ENCODE results near the gene MREG.
"Not testable (repeated sequence)": the region's sequence is repeated elsewhere in the genome, so short reads cannot be mapped to it uniquely, and the experiment has no call there.

MREG gene

DNA sequence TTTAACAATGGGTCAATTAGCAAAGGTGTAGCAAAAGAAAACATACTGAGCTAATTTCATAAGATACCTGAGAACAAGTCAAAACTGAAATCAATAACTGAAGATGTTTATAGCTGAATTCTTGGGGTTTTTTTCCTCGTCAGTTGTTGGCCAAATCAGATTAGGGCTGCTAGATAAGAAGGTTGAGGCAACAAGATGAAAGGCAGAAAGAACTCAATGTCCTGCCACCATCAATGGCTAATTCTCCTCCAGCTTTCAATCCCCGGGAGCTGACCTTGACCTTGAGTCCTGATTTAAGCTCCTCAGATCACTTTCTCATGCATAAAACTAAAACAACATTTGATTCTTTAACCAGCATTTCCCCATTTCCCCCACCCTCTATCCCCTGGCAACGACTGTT, 61.8 kb downstream of the MREG start:
- no peak for DNase-seq

DNA sequence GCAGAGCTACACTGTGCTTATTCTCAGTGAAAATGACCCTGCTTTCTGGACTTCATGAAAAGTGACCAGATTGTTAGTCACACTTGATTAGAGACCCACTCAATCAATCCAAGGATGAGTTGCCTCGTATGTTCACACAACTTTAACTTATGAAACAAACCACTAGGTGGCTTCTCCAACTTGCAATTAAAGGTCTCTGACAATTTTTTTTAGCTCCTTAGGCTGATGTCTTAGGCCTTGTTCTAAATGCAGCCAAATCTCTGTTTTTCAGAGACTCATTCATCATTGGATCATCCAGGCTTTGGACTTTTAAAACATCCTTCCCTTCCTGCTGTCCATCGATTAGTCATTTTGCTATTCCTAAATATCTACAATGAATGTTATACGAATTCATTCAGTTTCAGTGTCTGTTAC, 63.4 kb downstream of the MREG start:
- peak; percentile 70 for DNase-seq

DNA sequence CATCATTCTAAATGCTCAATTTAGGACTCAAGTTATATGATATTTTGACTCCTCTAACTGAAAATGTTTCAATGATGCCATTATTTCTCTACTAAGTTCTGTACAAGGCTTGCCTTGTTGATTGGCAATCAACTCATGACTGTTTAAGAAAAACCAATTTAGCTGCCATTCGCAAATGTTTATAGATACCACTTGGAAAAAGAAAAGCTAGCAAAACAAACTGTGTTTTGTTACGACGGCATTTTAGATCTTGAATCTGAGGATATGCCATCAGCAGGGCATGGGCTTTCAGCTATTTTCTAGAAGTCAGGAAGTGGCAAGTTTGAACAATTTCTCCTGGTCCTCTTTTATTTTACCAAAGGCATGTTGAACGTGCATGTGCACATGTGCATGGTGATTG, 65.3 kb downstream of the MREG start:
- DNase-seq: no peak

DNA sequence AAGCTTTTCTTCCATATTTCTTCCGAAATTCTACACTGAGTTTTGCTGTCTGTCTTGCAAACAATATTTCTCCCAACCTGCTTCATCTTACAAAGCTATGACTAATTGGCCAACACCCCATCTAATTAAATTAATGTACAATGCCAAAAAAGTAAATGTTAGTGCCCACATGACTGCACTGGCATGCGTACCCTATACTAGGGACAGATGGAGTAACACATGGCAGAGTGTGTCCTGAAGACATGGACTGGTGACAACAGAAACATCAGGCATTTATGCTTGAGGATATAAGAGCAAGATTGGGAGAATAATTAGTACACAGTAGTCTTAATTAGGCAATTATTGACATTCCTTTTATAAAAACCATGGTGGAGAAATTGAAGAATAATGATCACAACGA, 66.8 kb downstream of the MREG start:
- DNase-seq: no peak

DNA sequence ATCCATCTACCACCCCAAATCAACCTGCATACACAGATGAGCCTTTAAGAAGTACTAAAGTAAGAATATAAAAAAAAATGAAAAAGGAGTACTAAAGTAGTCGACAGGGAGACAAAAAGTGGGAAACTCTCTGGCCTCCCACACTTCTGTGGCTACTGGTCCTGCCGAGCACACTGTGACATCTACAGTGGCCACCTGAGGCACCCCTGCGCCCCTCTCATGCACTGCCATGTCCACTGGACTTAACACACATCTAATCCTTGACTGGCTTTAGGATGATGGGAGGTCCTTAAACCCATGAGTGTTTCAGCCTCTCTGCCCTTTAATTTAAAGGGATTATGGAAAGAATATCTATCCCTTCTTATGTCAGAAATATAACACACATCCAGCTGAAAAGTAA, 71.2 kb downstream of the MREG start:
- DNase-seq: no peak

DNA sequence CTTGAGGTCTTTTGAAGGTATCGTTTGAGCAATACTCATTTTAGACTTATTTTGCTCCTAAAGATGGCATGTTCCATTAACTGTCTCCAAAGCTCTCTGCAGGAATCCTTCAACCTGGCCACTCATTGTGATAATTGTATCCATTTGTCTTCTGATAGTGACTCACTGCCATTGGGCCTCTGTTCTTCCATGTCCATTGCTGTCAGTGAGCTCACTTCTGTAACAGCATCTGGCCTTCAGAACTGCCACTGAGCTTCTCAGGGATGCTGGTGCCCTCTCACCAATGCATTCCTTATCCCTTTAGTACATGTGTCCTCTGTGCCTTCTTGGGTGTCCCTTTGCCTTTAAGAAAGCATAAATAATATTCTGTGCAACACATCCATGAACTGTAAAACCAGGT, 71.6 kb downstream of the MREG start:
- no peak for DNase-seq

DNA sequence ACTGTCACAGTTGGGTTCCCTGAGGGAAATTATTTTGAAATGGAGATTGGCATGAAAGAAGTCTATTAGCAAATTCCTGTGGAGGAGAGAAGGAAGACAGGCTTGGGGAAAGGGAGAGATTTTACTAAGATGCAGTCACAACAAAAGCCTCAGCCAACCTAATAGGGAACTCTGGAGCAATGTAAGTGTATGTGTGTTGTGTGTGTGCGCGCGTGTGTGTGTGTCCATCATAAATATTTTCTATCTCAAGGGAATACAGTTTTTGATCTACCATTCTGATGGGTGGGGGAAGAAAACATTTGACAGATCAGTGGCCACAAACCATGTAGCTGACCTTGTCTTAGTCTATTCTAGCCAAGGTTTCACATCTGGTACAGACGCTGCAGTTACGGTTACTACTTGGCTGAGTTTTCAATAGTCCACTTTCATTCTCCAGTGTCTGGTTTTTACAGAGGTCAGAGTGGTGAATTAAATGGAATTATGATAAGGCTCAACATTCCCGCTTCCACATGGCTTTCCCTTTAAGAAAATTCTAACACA, 72.6 kb downstream of the MREG start:
- no peak for DNase-seq

DNA sequence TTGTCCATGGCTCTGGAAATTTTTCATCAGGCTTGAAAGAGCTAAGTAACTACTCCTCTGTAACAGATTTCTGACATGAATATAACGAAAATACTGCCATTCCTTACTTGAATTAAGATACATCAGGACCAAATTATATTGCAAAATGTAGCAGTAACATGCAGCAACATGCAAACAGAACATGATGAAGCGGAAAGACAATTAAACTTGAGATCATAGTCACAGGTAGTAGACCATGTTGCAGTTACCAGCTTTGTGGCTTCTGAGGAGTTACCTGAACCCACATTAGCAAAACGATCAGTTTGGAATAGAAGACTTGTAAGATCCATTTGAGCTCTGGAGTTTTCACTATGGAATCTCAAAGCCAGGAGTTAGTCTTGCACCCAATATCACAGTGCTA, 76.2 kb downstream of the MREG start:
- no peak for DNase-seq

DNA sequence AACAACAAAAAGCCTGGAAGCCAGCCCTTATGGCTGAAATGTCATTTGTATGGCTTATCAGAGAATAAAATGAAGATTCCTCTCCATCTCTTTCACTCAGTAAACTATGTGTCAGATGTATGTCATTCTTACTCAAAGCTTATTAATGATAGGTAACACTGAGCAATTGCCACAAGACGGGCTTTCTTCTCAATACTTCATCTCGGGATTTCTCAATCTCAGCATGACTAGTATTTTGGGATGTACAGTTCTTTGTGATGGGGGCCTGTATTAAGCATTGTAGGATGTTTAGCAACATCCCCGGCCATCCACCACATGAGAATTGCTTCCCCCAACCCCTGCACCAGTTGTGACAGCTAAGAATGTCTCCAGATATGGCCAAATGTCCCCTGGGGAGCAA, 80.2 kb downstream of the MREG start:
- no peak for DNase-seq

DNA sequence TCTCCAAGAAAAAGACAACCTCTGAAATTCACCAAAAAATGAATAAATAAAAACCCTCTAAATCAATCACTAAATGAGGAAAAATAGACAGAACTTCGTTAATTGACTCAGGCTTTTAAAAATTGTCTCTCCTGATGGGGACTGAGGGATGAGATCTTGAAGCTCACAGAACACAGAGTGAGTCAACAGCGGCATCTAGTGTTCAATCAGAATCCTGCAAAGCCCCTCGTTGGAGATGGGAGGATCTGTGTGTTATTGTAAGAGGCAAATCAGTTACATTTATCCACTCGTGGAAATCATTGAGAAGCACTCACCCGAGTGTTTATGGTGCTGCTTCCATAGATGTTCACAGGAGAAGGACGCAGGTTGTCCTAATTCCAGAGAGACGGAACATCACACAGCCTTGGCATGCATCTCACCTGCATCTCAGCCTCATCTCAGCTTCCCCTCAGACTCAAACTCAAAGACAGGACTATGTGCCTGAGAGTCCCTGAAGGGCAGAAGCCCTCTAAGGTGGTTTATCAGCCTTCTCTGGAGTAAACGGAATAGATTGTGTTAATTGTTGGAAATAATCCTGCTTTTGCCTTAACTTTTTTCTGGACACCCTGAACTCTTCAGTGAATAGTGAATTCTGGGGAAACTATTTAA, 82.0 kb downstream of the MREG start:
- peak; percentile 70 for DNase-seq

DNA sequence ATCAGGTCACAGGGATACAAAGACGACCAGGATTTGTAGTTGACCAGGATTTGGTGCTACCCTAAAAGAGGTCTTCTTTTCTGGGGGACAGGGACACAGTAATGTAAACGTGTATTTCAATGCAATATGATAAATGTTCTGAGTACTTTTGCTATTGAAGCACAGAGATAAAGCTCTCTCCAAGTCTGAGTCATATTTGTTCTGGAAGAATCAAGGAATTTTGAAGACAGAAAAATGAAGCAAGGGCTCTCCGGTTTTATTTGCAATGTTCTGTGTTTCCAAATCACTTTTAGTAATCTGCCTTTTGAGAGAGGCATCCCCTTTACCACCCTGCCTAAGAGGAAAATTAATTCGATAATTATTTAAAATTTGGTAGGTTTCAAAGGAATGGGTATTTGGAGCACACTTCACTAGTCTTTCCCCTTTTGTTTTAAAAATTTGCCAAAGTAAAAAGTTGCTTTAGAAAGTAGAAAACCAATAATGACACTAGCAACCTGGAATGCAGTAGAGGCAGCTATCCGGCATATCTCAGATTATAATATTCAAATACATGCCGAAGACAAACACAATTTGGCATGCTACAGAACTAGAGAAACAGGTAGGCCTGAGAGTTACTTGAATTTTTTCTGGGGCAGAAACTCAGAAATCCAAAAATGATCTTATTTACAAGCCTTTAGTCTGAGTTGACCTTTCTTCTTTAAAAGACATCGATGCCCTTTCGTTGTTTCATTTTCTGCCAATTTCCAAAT, 82.7 kb downstream of the MREG start:
- DNase-seq: no peak

DNA sequence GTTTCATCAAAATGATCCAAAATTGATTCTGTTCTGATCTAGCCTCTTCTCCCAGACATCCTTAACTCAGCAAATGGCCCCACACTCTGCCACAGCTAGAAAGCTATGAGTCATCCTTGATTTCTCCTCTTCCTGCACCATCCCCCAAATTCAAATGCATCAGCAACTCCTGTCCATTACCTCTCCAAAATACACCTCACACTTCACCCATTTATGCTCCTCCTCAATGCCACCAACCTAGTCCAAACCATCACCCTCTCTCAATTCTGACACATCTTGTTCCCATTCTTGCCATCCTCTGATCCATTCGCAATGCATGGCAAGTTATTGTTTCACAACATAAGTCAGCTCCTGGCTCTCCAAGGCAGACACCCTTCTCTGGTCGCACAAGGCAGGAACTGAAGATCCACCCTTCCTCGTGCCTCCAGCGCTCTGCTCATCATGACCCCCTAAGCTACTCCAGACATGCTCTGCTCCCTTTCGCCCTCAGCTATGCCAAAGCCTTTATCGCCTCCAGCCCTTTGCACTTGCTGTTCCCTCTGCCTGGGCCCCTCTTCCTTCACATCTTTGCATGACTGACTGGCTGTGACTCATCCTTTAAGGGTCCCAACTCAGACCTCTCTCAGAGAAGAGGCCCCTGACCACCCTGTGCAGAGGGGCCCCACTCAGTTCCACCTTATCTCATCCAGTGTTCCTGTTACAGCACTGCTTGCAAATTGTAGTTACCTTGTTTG, 83.6 kb downstream of the MREG start:
- DNase-seq: peak; percentile 36

DNA sequence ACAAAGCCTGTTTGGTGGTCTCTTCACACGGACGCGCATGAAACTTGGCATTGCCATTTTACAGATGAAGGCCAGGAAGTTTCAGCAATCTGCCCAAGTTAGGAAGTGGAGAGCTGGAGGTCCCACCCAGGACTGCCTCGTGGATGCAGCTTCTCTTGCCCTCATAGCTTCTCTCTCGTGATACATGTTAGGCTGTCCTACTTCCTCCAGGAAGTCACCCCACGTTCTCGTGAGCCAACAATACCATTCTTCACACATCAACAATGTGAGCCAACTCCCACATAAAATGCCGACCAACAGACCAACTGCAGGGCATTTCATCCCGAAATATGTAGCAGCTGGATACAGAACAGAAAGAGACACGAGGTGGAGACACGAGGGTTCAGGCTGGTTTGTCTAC, 85.3 kb downstream of the MREG start:
- DNase-seq: no peak

DNA sequence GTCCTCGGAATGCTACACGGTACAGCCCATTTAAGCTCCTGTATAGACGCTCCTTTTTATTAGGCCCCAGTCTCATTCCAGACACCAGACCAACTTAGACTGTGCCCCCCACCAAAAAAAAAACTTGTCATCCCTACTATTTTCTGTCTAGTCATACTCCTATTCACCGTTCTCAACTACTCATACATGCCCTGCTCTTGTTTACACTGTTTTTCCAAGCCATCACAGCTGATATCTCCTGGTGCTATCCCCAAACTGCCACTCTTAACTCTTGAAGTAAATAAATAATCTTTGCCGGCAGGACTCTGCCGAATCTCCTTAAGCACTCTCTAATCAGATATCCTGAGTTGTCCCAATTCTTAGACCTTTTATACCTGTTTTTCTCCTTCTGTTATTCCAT, 86.4 kb downstream of the MREG start:
- DNase-seq: not testable (repeated sequence)

DNA sequence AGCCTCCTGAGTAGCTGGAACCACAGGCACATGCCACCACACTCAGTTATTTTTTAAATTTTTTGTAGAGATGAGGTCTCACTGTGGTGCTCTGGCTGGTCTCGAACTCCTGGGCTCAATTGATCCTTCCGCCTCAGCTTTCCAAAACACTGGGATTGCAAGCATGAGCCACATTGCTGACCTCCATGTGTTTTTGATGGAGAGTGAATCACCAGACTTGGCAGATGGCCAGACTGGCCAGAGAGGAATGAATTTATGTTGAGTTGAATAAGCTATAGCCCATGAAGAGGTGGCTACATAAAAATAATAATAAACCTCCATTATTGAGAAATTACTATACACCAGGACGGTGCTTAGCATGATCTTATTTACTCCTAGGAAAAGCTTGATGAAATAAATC, 91.5 kb downstream of the MREG start:
- DNase-seq: peak; percentile 59

DNA sequence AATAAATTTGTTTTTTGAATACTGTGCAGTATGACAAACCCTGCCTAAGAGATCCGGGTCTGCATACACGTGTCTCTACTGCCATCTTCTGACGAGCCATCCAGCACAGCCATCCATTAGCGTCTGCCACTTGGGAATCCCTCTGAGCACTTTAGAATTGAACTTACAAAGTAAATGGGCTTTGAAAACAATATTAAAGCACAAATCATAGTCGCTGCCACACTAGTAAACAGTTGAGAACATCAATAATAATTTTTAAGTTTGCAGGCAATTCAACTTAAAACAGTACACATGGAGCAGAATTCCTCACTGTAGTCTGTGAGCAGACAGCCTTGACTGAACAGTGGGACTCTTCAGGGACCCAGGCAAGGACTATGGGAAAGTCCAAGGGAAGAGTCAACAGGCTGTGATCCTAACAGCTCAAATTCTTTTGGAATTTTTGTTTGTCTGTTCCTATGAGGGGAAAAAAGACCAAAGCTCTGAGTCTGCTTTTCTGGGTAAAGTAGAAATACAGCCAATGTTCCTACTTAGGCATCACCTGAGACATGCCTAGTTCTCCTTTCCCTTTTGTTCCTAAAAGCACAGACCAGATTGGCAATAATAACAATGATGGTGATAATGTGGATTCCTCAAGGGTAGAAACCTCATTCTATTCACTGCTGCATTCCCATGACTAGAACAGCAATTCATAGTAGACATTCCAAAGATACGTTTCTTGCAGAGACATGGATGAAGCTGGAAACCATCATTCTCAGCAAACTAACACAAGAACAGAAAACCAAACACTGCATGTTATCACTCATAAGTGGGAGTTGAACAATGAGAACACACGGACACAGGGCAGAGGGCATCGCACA, 92.9 kb downstream of the MREG start:
- peak; percentile 69 for DNase-seq

DNA sequence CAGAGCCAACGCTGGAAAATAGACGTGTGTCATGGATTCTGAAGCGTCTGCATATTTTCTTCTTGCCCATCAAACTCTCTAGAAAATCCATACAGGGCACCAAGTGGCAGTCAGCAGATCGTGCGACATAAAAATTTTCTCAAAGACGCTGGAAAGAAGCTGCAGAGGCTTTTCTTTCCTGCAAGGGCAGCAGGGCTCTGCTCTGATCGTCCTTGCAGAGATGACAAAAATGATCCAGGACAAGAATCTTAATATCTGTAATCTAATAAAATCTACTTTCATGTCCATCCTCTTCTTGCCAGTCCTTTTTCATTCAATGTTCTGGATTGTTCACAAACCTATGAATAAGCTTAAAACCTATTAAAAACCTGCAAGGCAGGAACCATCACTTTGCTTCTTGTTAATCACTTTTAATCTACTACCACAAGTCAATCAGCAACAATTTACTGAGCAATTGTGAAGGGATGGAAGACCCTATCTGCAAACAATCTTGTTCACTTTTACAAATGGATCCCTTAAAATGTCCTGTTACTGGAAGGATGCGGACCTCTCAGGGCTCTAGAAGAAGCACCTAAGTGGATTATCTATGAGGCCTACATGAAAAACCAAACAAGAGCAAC, 93.6 kb downstream of the MREG start:
- no peak for DNase-seq

DNA sequence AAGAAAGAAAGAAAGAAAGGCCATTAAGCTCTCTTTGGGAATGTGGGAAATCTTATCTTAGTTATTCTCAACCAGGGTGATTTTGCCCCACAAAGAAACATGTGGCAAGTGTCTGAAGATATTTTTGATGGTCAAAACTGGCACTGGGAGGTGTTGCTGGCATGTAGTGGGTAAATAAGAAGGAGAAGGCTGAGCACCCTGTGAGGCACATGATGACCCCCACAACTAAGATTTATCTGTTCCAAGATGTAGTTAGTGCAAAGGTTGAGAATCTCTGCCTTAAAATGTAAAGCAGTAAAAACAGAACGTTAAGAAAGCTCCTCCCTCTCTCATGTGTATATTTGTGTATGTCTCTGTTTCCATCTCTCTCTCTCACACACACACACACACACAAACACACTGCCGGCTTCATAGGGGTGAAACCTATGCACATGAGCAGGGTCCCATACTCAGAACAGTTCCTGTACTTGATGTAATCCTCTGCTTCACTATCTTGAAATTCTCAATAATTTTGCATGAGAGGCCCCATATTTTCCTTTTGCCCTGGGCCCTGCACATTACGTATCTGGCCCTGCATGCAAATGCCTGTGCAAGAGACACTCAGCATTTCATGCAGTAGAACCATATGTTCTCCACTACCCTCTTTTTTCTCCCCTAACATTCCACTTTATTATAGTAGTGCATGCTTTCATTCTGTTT, 94.3 kb downstream of the MREG start:
- DNase-seq: no peak

DNA sequence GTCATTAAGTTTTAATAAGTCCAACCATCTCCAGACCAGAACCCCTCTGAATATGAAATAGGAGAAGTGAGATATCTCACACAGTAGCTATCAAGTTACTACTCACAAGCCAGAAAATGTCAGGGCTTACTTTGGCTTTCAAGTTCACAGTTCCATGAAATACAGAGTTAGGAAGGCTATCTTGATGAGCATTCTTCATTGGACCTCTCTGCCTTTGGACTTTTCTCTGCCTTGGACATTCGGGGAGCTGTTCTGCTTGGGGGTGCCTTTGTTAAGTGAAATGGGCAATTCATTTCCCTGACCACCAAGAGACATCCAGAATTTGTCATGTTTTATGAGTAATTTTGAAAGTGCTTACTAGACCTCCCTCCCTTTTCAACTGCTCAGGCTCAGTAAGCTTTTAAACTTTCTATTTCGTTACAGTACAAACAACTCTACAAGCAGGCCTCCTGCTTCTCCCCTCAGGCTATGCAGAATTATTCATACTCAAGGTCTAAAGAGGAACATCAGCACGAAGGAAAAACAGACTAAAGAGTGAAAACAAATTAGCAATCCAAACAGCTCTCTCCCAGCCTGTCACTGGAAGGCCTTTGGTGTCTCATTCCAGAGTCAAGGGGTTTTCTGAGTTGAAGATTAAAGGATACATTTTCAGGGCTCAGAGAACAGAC, 95.3 kb downstream of the MREG start:
- no peak for DNase-seq

DNA sequence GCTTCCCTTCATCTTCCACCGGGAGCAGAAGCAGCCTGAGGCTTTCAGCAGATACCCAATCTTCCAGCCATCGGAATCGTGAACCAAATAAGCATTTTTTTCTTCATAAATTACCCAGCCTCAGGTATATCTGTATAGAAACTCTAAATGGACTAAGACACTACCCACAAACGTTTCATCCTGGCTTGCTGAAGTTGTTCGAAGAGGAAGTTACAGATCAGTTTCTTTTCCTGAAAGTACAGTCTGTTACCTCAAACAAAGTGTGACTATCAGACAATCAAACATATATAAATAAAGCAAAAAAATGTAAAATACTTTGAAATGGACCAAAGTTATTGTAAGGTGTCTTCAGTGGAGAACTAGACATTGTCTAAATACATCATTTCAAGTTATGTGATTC, 97.9 kb downstream of the MREG start:
- no peak for DNase-seq

DNA sequence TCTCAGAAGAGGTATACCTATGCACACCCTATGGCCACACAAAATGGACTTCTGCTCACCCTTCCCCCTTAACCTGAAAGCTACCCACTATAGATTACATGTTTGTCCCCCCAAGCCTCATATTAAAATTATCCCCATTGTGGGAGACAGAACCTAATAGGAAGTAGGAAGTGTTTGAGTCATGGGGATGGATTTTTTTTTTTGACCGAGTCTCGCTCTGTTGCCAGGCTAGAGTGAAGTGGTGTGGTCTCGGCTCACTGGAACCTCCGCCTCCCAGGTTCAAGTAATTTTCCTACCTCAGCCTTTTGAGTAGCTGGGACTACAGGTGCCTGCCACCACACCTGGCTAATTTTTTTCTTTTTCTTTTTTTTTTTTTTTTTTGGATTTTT, 98.6 kb downstream of the MREG start:
- no peak for DNase-seq
